GM10266 (cell line): ENCODE data around the gene DLG1.

ENCODE experiments used
- DNase-seq: peaks from one replicate; pipeline ENCODE4 v3.0.0; 2012; ENCODE audit errors: extremely low spot score
- TF ChIP-seq, protein P1 (sequence below): IDR thresholded peaks from 2 replicates; pipeline ENCODE4 v1.5.1; 2012; ENCODE audit warnings: mild to moderate bottlenecking, low read depth; ENCODE audit not compliant: control insufficient read depth, insufficient read depth; ENCODE audit errors: missing control alignments

DLG1 gene

GRCh38 chr3:197298945-197299854 is 788 bp upstream of the DLG1 start:
- peak; percentile 61 for DNase-seq
- TF ChIP-seq, protein P1, sequence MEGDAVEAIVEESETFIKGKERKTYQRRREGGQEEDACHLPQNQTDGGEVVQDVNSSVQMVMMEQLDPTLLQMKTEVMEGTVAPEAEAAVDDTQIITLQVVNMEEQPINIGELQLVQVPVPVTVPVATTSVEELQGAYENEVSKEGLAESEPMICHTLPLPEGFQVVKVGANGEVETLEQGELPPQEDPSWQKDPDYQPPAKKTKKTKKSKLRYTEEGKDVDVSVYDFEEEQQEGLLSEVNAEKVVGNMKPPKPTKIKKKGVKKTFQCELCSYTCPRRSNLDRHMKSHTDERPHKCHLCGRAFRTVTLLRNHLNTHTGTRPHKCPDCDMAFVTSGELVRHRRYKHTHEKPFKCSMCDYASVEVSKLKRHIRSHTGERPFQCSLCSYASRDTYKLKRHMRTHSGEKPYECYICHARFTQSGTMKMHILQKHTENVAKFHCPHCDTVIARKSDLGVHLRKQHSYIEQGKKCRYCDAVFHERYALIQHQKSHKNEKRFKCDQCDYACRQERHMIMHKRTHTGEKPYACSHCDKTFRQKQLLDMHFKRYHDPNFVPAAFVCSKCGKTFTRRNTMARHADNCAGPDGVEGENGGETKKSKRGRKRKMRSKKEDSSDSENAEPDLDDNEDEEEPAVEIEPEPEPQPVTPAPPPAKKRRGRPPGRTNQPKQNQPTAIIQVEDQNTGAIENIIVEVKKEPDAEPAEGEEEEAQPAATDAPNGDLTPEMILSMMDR, result no peak

DNA sequence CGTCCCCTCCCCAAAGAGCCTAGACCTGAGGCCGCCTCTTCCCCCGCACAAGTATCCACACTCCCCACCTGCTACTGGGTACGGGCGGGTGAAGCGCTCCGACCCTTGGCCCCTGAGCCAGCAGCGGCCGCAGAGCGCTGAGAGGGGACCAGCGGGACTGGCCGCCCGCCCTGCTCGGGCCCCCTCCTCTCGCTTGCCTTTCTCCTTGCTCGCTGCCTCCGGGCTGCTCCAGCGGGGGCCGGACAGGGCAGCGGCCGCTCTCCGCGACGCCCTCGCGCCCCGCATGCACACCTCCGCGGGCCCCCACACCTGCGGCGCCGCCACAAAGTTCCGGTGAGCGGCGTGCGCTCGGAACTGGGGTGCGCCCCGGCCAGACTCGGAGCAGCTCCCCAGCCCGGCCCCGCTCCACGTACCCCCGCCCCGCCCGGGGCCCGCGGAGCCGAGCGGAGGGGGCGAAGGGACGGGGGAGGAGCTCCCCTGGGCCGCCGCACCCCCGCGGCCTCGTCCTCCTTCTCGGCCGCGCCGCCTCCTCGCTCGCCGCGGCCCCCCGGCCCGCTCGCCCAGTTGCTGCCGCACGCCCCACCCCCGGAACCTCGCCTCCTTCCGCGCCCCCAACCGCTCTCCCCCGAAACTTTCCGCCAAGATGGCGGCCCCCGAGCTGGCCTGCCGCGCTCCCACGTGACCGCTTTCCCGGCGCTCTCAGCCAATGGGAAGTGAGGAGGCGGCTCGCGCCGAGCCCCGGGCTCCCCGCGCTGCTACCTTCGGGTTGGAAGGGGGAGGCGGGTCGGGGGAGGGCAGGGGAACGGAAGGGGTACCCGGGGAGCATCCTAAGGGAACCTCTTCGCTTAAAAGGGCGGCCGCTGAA is 704 bp downstream of the DLG1 start:
- TF ChIP-seq, protein P1, result no peak
- peak; percentile 97 for DNase-seq

GRCh38 chr3:197297002-197297401 is 1.4 kb downstream of the DLG1 start:
- TF ChIP-seq, protein P1, result no peak
- DNase-seq, result peak; percentile 34

DNA sequence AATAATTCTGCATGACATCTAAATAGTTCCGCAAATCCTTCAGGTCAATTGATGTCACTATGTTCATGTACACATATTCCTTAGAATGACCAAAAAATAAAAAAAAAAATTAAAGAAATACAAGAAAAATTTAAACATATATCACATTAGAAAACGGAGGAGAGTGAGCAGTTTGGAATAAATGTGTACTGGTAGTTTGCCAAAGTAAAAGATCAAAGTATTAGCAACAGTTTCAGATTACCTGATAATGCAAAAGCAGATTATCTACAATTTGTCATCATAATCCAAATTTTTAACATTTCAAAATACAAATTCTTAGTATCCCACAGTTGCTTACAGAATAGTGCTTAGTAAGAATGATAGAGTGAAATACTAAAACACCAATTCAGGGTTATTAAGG is 1.9 kb downstream of the DLG1 start:
- TF ChIP-seq, protein P1, result no peak
- no peak for DNase-seq

GRCh38 chr3:197295871-197296270 is 2.5 kb downstream of the DLG1 start:
- TF ChIP-seq, protein P1, result no peak
- DNase-seq, result peak; percentile 34

DNA sequence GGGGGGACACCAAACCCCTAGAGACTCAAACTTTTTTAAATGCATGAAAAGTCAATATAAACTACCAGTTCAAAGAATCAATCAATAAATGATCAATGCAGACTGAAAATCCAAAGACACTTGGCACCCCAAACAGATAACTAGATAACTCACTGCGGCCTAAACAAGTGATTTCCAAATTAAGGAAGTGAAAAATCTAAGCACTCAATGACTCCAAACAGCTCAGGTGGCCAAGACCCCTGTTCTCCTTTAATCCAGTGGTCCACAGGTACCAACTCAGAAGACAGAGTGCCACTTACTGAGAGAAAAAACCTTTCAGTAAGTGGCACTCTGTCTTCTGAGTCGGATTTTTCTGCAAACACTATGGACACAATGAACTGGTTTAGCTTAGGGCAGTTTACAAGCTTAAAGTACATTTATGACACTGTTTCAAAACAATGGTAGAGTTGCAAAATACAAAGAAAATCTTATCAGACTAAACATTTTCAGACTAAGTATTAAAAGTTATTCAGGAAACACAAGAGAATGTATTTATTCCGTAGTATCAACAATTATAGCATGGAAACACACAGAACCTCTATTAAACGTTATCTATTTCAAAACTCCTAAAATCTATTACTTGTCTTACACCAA is 4.7 kb downstream of the DLG1 start:
- DNase-seq, result no peak
- TF ChIP-seq, protein P1, result no peak

- no peak for DNase-seq
- TF ChIP-seq, protein P1, result no peak
These were observed 5.8 kb downstream of the DLG1 start for GRCh38 chr3:197292648-197293047.
